SW480 (cell line): ENCODE measurements around the gene WFDC8.

Source experiments
- DNase-seq: peaks from one replicate; pipeline ENCODE4 v3.0.0-alpha.2; 2016; ENCODE audit warnings: low spot score

WFDC8 gene

DNA sequence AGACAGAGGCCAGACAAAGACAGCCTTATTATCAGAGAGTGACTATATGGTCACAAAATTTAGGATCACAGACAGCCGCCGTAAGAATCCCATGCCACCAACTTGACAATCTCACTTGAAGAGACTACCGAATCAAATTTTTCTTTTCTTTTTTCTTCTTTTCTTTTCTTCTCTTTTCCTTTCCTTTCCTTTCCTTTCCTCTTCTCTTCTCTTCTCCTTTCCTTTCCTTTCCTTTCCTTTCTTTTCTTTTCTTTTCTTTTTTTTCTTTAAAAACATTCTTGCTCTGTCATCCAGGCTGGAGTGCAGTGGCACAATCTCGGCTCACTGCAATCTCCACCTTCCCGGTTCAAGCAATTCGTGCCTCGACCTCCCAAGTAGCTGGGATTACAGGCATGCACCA is 30.7 kb downstream of the WFDC8 start:
- DNase-seq = no peak

- no peak for DNase-seq
These were observed 31.8 kb downstream of the WFDC8 start, which contains the start of gene EPPIN for GRCh38 chr20:45547206-45547770. TSS of gene EPPIN (minus strand) at chr20:45547401. CDS start at chr20:45547357, 44 bp downstream.

DNA sequence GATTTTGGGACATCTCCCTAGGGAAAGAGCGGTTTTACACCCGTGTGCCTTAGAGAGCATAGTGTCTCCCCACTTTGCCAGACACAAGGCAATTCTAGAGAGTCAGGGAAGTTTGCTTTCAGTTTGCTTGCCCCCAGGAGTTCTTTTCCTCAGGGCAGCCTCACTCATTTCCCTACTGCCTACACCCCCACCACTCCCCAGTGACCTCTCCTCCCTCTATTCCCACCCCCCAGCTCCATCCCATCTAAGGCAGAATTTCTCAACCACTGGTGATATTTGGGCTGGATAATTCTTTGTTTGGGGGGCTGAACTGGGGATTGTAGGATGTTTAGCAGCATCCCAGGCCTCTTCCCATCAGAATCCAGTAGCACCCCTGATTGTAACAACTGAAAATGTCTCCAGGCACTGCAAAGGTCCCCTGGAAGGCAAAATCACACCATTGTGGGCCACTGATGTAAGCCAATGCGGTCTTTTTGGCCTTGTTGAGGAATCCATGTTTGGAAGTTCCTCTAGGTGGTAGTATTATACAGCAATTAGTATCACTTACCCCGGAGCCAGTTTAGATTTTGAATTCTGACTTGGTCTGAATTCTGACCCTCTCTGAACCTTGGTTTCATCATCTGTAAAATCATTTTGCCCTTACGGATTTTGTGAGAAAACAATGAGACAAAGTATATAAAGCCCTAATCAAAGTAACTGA is 33.2 kb downstream of the WFDC8 start:
- peak; percentile 68 for DNase-seq

- DNase-seq = no peak
These were observed 33.7 kb downstream of the WFDC8 start for GRCh38 chr20:45545351-45545750.

DNA sequence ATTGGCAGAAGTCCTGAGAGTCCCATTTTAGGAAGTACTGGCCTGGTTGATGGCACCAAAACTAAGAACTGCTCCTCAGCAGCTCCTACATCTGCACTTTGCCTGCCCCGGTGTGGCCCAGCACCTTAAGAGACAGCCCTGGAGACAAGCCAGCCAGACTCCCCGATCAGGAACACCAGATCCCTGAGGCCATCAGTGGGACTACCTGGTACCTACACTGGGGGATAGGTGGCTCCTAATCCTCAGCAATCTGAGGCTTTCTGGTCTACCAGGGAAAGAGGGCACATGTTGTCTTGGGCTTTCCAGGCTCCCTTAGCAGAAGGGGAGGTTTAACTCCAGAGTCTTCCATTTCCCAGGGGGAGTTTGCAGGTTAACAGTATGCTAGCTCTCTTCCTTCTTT is 39.7 kb downstream of the WFDC8 start, which contains the start of gene WFDC6:
WFDC6 (minus strand) TSS at position 101 of the 400 bp plus-strand sequence; CDS start at position 26, 75 bp downstream.
- no peak for DNase-seq

DNA sequence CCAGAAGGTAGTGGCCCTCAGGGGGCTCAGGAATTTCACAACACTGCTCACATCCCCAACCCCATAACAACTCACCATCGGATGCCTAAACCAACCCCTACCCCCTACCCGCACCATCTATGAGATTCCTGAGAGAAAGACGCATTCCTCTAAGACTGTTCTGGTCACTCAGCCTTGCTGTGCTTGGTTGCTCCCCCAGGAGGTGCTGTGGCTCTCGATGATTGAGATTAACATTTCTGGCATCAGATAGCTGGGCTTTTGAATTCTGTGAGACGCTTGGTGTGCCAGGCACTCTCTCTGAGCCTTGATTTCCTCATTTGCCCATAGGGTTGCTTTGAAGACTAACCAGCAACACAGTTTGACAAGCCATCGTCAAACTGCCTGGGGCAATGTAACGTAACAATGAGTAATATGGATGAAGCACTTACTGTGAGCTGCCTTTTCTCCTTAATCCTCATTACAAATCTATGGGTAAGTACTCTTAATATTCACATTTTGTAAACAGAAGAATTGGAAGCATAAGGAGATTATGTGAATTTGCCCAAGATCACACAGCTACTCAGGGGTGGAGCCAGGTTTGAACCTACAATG is 40.8 kb downstream of the WFDC8 start:
- DNase-seq = no peak

DNA sequence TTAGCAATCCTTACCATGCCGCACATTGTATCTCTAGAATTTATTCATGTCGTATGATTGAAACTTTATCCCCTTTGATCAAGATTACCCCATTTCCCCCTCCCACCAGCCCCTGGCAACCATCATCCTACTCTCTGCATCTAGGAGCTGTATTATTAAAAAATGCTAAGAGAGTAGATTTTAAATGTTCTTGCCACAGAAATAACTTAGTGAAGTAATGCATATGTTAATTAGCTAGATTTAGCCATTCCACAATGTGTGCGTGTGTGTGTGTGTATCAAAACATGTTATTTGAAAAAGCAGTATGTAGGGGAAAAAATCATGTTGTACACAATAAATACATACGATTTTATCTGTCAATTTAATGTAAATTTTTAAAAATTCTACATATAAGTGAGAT is 51.8 kb downstream of the WFDC8 start:
- DNase-seq = no peak

GRCh38 chr20:45523821-45524220 is 55.3 kb downstream of the WFDC8 start:
- no peak for DNase-seq

DNA sequence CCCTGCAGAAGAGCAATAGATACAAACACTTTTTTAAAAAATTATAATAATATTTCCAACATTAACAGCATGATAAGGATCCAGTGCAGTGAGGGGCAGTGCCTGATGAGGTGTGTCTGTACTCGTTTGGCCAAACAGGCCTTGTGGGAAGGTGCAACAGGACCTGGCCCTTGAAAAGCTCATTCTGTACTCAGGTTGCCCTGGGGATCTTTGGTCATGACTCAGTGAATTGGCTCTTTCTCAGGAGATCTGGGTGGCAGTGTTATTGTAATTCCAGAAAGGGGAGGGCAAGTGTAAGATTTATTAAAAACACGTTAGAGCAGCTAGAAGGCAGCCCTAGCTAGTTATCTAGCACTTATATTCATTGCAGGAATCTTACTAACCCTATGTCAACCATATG is 60.8 kb downstream of the WFDC8 start:
- DNase-seq = no peak

GRCh38 chr20:45515147-45515913 is 63.8 kb downstream of the WFDC8 start, which contains the start of gene SPINT3:
TSS of gene SPINT3 (minus strand) at chr20:45515622. CDS start at chr20:45515608, 14 bp downstream.
- no peak for DNase-seq

- DNase-seq = no peak
These were observed 68.7 kb downstream of the WFDC8 start for GRCh38 chr20:45510242-45510862.

GRCh38 chr20:45509091-45509490 is 70.0 kb downstream of the WFDC8 start:
- no peak for DNase-seq

- peak; percentile 56 for DNase-seq
These were observed 70.8 kb downstream of the WFDC8 start for GRCh38 chr20:45508068-45508886.

- peak; percentile 41 for DNase-seq
These were observed 71.9 kb downstream of the WFDC8 start for GRCh38 chr20:45507011-45507820.

GRCh38 chr20:45506398-45506797 is 72.7 kb downstream of the WFDC8 start:
- no peak for DNase-seq

- no peak for DNase-seq
These were observed 75.7 kb downstream of the WFDC8 start for GRCh38 chr20:45503403-45503802.

DNA sequence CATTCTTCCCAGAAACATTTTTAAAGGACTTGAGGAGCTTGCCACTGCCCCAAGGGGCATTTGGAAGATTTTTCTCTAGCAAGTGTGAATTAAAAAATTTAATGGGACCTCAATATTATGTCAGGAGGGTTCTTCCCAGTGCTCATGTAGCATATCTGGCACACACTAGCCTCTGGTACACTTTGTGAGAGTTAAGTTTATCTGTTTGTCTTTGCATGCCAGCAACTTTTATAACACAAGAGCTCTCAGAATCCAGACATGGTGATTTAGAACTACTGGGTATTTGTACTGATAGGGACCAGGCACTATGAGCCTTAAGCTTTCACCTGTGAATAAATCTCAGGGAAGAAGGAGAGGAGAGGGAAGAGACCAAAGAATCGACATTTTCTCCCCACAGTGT is 76.5 kb downstream of the WFDC8 start:
- no peak for DNase-seq
